NT2/D1 (cell line): ENCODE measurements around the gene AGAP1.

Experiments used
- YY1 ChIP-seq: IDR thresholded peaks from 2 replicates; pipeline ENCODE4 v1.6.1; 2011; ENCODE audit not compliant: insufficient read length, insufficient read depth
- ZNF274 ChIP-seq: IDR thresholded peaks from 2 replicates; pipeline ENCODE4 v1.6.1; 2011; ENCODE audit warnings: mild to moderate bottlenecking, low read depth, low read length

DNA sequence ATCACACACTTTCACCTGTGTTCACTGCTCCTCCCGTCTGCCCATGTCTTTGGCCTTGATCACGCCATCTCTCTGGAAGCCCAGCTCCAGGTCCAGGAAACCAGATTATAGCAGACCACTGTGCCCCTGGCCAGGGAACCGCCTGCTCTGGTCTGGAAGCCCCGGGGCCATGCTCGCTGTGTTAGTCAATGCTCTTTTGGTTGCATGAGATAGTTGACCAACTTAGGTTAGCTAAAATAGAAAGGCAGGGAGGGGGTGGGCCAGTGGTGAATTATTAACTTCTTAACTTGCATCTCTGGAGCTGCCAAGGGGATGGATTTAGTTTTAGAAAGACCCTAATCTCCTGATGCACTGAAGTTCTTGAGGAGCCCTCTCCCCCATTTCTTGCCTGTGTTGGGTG lies 232.7 kb downstream of the AGAP1 start:
- no peak for TF ChIP-seq YY1
- TF ChIP-seq ZNF274: no peak
